A549 (cell line): Measurements from ENCODE around the gene RAP1GAP2. TPM values are rescaled to one million over a fixed set of nuclear protein-coding genes. Genes with fewer than 3 reads are reported as not detected.

Experiments
- ATAC-seq, 2 experiments: fragments of 200-7000 bp in 1 of 2; fragments of >200 bp in 1 of 2; cut with Nextera tagmentation in 1 of 2; cut with Tn5 transposase in 1 of 2; 3 replicates each; pipeline versions ENCODE4 v1.8.0 to v1.9.1; 2018 to 2020; ENCODE audit warnings: mild to moderate bottlenecking in 1 of 2, moderate library complexity in 1 of 2
- CTCF ChIA-PET: fragments of 300-600 bp; sonication (Branson Sonifier 250); formaldehyde crosslinking; extraction: SDS; loops from one replicate; lab custom pipeline; 2021; ENCODE audit warnings: antibody characterized with exemption, inconsistent platforms; lab: Yijun Ruan, JAX
- POLR2A ChIA-PET: fragments of 350-600 bp; formaldehyde crosslinking; extraction: SDS; loops from one replicate; lab custom pipeline; 2021; ENCODE audit warnings: antibody characterized with exemption, inconsistent platforms; lab: Yijun Ruan, JAX
- DNase-seq, 2 experiments: peaks; one replicate each; pipeline versions ENCODE4 v3.0.0 to v3.0.0-alpha.2; 2011 to 2016; ENCODE audit warnings: low read depth in 1 of 2, low spot score in 1 of 2
- FAIRE-seq: peaks from 2 replicates; lab custom pipeline; 2011; peaks lifted over from hg19 to GRCh38; lab: Jason Lieb, UNC
- H3K27ac ChIP-seq, 2 experiments: fragments of >200 bp; sonication (Bioruptor Twin); formaldehyde crosslinking; 3 replicates each; pipeline ENCODE4 v1.5.1; 2016 to 2017
- H3K4me1 ChIP-seq: fragments of >200 bp; sonication (Bioruptor Twin); formaldehyde crosslinking; 3 replicates; pipeline ENCODE4 v1.6.1; 2016
- H3K4me2 ChIP-seq: fragments of >200 bp; sonication (Bioruptor Twin); formaldehyde crosslinking; 3 replicates; pipeline ENCODE4 v1.6.1; 2016
- H3K4me3 ChIP-seq: fragments of >200 bp; sonication (Bioruptor Twin); formaldehyde crosslinking; 3 replicates; pipeline ENCODE4 v1.5.1; 2016
- H3K9me3 ChIP-seq: fragments of >200 bp; sonication (Bioruptor Twin); formaldehyde crosslinking; 3 replicates; pipeline ENCODE4 v1.6.1; 2016
- BCL3 ChIP-seq: fragments of >200 bp; sonication (Bioruptor Twin); formaldehyde crosslinking; IDR thresholded peaks from 3 replicates; pipeline ENCODE4 v1.6.1; 2016
- BHLHE40 ChIP-seq: IDR thresholded peaks from 2 replicates; pipeline ENCODE4 v1.6.1; 2012; ENCODE audit warnings: low read depth, low read length, inconsistent platforms
- CBX2 ChIP-seq: fragments of 200-600 bp; sonication (generic); IDR thresholded peaks from 2 replicates; pipeline ENCODE4 v1.6.1; 2016; ENCODE audit warnings: low read depth, mild to moderate bottlenecking, borderline replicate concordance
- CEBPB ChIP-seq, 2 experiments: fragments of >200 bp in 1 of 2; sonication (Bioruptor Twin) in 1 of 2; formaldehyde crosslinking in 1 of 2; IDR thresholded peaks; 2 replicates each; pipeline ENCODE4 v1.6.1; 2012 to 2016
- CHD4 ChIP-seq: fragments of 200-600 bp; sonication (generic); IDR thresholded peaks from 2 replicates; pipeline ENCODE4 v1.6.1; 2016; ENCODE audit warnings: antibody characterized with exemption, mild to moderate bottlenecking, borderline replicate concordance
- EHF ChIP-seq: fragments of 250-450 bp; sonication (Bioruptor Pico); IDR thresholded peaks from 2 replicates; pipeline ENCODE4 v1.5.0; 2020; ENCODE audit warnings: mild to moderate bottlenecking
- EP300 ChIP-seq, 2 experiments: fragments of >200 bp; sonication (Bioruptor Twin); formaldehyde crosslinking; IDR thresholded peaks; 2 replicates in 1 of 2; 3 replicates in 1 of 2; pipeline ENCODE4 v1.6.1; 2016 to 2017
- ESRRA ChIP-seq: fragments of 150-350 bp; IDR thresholded peaks from 2 replicates; pipeline ENCODE4 v1.6.1; 2014; ENCODE audit warnings: mild to moderate bottlenecking, low read length, borderline replicate concordance
- GATA3 ChIP-seq: IDR thresholded peaks from 2 replicates; pipeline ENCODE4 v1.6.1; 2012; ENCODE audit warnings: borderline replicate concordance
- HDAC2 ChIP-seq: fragments of 200-600 bp; sonication (generic); IDR thresholded peaks from 2 replicates; pipeline ENCODE4 v1.6.1; 2016
- HOXA7 ChIP-seq: fragments of 250-450 bp; sonication (Bioruptor Pico); IDR thresholded peaks from 2 replicates; pipeline ENCODE4 v1.5.0; 2020; ENCODE audit warnings: mild to moderate bottlenecking, moderate library complexity
- HOXB13 ChIP-seq: fragments of 250-450 bp; sonication (Bioruptor Pico); IDR thresholded peaks from 2 replicates; pipeline ENCODE4 v1.5.0; 2020; ENCODE audit warnings: low read depth, mild to moderate bottlenecking, moderate library complexity
- KDM1A ChIP-seq: fragments of 200-600 bp; sonication (generic); IDR thresholded peaks from 2 replicates; pipeline ENCODE4 v1.6.1; 2016; ENCODE audit warnings: low read depth, mild to moderate bottlenecking
- MAZ ChIP-seq: fragments of 150-350 bp; IDR thresholded peaks from 2 replicates; pipeline ENCODE4 v1.6.1; 2014; ENCODE audit warnings: antibody characterized with exemption, low read depth, low read length, borderline replicate concordance
- MYC ChIP-seq: IDR thresholded peaks from 2 replicates; pipeline ENCODE4 v1.6.1; 2012; ENCODE audit warnings: mild to moderate bottlenecking, inconsistent platforms, low read length, improper control_type of control experiment, borderline replicate concordance
- POLR2A ChIP-seq: IDR thresholded peaks from 2 replicates; pipeline ENCODE4 v1.6.1; 2012; ENCODE audit warnings: mild to moderate bottlenecking, low read length
- POLR2AphosphoS2 ChIP-seq: conservative IDR thresholded peaks from 2 replicates; pipeline ENCODE4 v1.6.1; 2012; ENCODE audit warnings: low read length, improper control_type of control experiment, inconsistent platforms
- RAD21 ChIP-seq, 2 experiments: fragments of >200 bp in 1 of 2; sonication (Bioruptor Twin) in 1 of 2; formaldehyde crosslinking in 1 of 2; IDR thresholded peaks in 1 of 2; conservative IDR thresholded peaks in 1 of 2; 2 replicates in 1 of 2; 3 replicates in 1 of 2; pipeline ENCODE4 v1.6.1; 2012 to 2018; ENCODE audit warnings: inconsistent platforms in 1 of 2
- RARB ChIP-seq: fragments of 250-450 bp; sonication (Bioruptor Pico); IDR thresholded peaks from 2 replicates; pipeline ENCODE4 v1.8.0; 2021; ENCODE audit warnings: mild to moderate bottlenecking, moderate library complexity
- RNF2 ChIP-seq: fragments of 200-600 bp; sonication (generic); IDR thresholded peaks from 2 replicates; pipeline ENCODE4 v1.6.1; 2016; ENCODE audit warnings: low read depth, mild to moderate bottlenecking, antibody characterized with exemption, moderate library complexity, borderline replicate concordance
- SREBF2 ChIP-seq: fragments of 450-650 bp; IDR thresholded peaks from 2 replicates; pipeline ENCODE4 v1.6.1; 2014; ENCODE audit warnings: mild to moderate bottlenecking, moderate library complexity
- TFCP2L1 ChIP-seq: fragments of 250-450 bp; sonication (Bioruptor Pico); IDR thresholded peaks from 2 replicates; pipeline ENCODE4 v1.5.0; 2021; ENCODE audit warnings: mild to moderate bottlenecking
- TP53 ChIP-seq: fragments of 250-450 bp; sonication (Bioruptor Pico); IDR thresholded peaks from 2 replicates; pipeline ENCODE4 v1.5.0; 2021; ENCODE audit warnings: mild to moderate bottlenecking, moderate library complexity
- ZFP36 ChIP-seq: fragments of 450-650 bp; IDR thresholded peaks from 2 replicates; pipeline ENCODE4 v1.6.1; 2014; ENCODE audit warnings: borderline replicate concordance; ENCODE audit not compliant: partially characterized antibody
- ZNF302 ChIP-seq: fragments of 250-450 bp; sonication (Bioruptor Pico); IDR thresholded peaks from 2 replicates; pipeline ENCODE4 v1.9.0; 2021; ENCODE audit warnings: inconsistent platforms, mild to moderate bottlenecking, moderate library complexity
- WGBS: methylation state at CpG from one replicate; pipeline ENCODE4 v1.1.6; 2017; ENCODE audit errors: missing lambda C conversion rate; 5-methylcytosine and 5-hydroxymethylcytosine counted together
- polyA plus RNA-seq, 4 experiments: library from polyadenylated mRNA; depleted of rRNA in 3 of 4; stranded (reverse); fragments of >200 nt; fragmentation: RNase III in 1 of 4; extraction: RNeasy Plus Mini Kit Qiagen cat#74134 plus additional on column Dnase treatment in 1 of 4; gene quantifications; 2 replicates in 3 of 4; 3 replicates in 1 of 4; pipeline ENCODE4 v1.2.3, GENCODE V29; 2011 to 2017
- TF ChIP-seq, protein P1 (sequence below): IDR thresholded peaks from 2 replicates; pipeline ENCODE4 v1.6.1; 2012
- TF ChIP-seq, protein P2 (sequence below): fragments of 450-650 bp; IDR thresholded peaks from 2 replicates; pipeline ENCODE4 v1.6.1; 2014; ENCODE audit warnings: antibody characterized with exemption
- TF ChIP-seq, protein P3 (sequence below): fragments of >200 bp; sonication (Bioruptor Twin); formaldehyde crosslinking; IDR thresholded peaks from 3 replicates; pipeline ENCODE4 v1.5.1; 2016

RAP1GAP2 gene
- polyA plus RNA-seq, 2 of the 4 experiments (the other 2 are of a cell fraction) = 8.3 to 20.8 TPM

DNA sequence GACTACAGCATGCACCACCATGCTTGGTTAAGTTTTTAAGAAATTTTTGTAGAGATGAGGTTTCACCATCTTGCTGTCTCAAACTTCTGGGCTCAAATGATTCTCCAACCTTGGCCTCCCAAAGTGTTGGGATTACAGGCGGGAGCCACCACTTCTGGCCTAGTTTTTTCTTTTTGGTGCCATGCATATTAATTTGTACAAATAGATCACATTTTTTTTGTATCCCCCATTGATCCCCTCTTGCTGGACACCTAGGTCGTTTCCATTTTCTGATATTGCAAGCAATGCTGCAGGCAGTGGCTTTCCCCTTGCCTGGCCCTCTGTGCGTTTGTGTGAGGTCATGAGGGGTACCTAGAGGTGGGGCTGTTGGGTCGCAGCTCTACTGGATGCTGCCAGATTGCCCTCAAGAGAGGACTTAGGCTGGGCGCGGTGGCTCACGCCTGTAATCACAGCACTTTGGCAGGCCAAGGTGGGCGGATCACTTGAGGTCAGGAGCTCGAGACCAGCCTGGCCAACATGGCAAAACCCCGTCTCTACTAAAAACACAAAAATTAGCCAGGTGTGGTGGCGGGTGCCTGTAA, 23.8 kb downstream of the RAP1GAP2 start:
- POLR2A ChIA-PET = interaction anchor here (0.6 kb wide), 1 partner anchor 24 kb away, joined by 3 read pairs; no protein-coding TSS in a partner anchor

GRCh38 chr17:2821868-2822267, 25.6 kb downstream of the RAP1GAP2 start:
- ATAC-seq (peak; percentile 35 to 55; a peak in 4 of 6 replicates), FAIRE-seq (no peak), DNase-seq (no peak)
- Histone ChIP-seq H3K4me2 (no peak overlapping the region), H3K9me3 (no peaks in the 10 kb centered on the region), H3K4me3 (no peak overlapping the region), H3K27ac (no peak overlapping the region), H3K4me1 (no peaks in the 10 kb centered on the region)
- ChIA-PET POLR2A (no interaction called here), CTCF (interaction anchor here (0.6 to 1.8 kb wide), 7 partner anchors 8 to 191 kb away, joined by 3 to 13 read pairs (median 5); no protein-coding TSS in a partner anchor)
- TF ChIP-seq HOXA7 = no peak
- TF ChIP-seq RARB = no peak
- TF ChIP-seq POLR2AphosphoS2 = no peak
- no peak for TF ChIP-seq MYC
- TF ChIP-seq ZFP36 = no peak
- TF ChIP-seq, protein P1, sequence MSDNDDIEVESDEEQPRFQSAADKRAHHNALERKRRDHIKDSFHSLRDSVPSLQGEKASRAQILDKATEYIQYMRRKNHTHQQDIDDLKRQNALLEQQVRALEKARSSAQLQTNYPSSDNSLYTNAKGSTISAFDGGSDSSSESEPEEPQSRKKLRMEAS = no peak
- TF ChIP-seq TFCP2L1 = no peak
- no peak for TF ChIP-seq EHF (CRISPR knock-in tag)
- TF ChIP-seq ESRRA = no peak
- TF ChIP-seq GATA3 = no peak
- no peak for TF ChIP-seq SREBF2
- no peak for TF ChIP-seq CEBPB (IDR thresholded peaks at IDR 0.05)
- WGBS = 65% methylated on average over 8 of the region's 8 CpGs

More for the DNA sequence above, 23.8 kb downstream of the RAP1GAP2 start:
- FAIRE-seq = no peak
- no peaks in the 10 kb centered on the region for H3K9me3 ChIP-seq
- no peak overlapping the region for H3K4me3 ChIP-seq
- no peak overlapping the region for H3K27ac ChIP-seq
- H3K4me1 ChIP-seq = no peaks in the 10 kb centered on the region
- 82% methylated on average over 11 of the region's 11 CpGs for WGBS
- no peak for ATAC-seq
- DNase-seq = no peak
- no peak for TF ChIP-seq RAD21 (conservative IDR thresholded peaks at IDR 0.05 in 1 of 2, IDR thresholded peaks at IDR 0.05 in 1 of 2)
- TF ChIP-seq ZNF302 (CRISPR knock-in tag) = no peak
- TF ChIP-seq CHD4 = no peak
- TF ChIP-seq POLR2AphosphoS2 = no peak
- TF ChIP-seq MYC = no peak
- TF ChIP-seq HOXA7 = no peak
- no peak for TF ChIP-seq CBX2
- TF ChIP-seq TFCP2L1 = no peak
- TF ChIP-seq, protein P2, sequence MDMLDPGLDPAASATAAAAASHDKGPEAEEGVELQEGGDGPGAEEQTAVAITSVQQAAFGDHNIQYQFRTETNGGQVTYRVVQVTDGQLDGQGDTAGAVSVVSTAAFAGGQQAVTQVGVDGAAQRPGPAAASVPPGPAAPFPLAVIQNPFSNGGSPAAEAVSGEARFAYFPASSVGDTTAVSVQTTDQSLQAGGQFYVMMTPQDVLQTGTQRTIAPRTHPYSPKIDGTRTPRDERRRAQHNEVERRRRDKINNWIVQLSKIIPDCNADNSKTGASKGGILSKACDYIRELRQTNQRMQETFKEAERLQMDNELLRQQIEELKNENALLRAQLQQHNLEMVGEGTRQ = no peak
- TF ChIP-seq, protein P1 = no peak
- no peak for TF ChIP-seq ESRRA
- TF ChIP-seq HDAC2 = no peak
- no peak overlapping the region for H3K4me2 ChIP-seq
- CTCF ChIA-PET = interaction anchor here (0.8 to 1.6 kb wide), 2 partner anchors 17 to 193 kb away, joined by 3 read pairs; no protein-coding TSS in a partner anchor

DNA sequence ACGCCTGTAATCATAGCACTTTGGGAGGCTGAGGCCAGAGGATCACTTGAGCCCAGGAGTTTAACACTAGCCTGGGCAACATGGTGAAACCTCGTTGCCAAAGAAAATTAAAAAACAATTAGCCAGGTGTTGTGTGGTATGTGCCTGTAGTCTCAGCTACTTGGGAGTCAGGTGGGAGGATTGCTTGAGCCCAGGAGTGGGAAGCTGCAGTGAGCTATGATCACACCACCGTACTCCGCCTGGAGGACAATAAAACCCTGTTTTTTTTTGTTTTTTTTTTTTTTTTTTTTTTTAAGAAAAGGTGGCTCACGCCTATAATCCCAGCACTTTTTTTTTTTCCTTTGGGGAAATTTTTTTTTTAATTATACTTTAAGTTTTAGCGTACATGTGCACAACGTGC, 26.1 kb downstream of the RAP1GAP2 start:
- FAIRE-seq (no peak), ATAC-seq (0 out of 6 replicates have a peak, but pooled peaks of 1 of the 2 experiments have one; percentile 19), DNase-seq (no peak)
- ChIA-PET CTCF (interaction anchor here (0.6 to 1.8 kb wide), 7 partner anchors 7 to 191 kb away, joined by 3 to 13 read pairs (median 5); no protein-coding TSS in a partner anchor), POLR2A (no interaction called here)
- Histone ChIP-seq H3K4me1 (no peaks in the 10 kb centered on the region), H3K9me3 (no peaks in the 10 kb centered on the region), H3K4me2 (no peak overlapping the region), H3K27ac (no peak overlapping the region), H3K4me3 (no peak overlapping the region)
- TF ChIP-seq BCL3 (no peak), KDM1A (no peak), RNF2 (no peak), HOXB13 (CRISPR knock-in tag) (no peak), EP300 (IDR thresholded peaks at IDR 0.05) (no peak), MAZ (no peak), ZNF302 (CRISPR knock-in tag) (no peak), EHF (CRISPR knock-in tag) (no peak), POLR2A (no peak), TP53 (CRISPR knock-in tag) (no peak), BHLHE40 (no peak)
- TF ChIP-seq, protein P3, sequence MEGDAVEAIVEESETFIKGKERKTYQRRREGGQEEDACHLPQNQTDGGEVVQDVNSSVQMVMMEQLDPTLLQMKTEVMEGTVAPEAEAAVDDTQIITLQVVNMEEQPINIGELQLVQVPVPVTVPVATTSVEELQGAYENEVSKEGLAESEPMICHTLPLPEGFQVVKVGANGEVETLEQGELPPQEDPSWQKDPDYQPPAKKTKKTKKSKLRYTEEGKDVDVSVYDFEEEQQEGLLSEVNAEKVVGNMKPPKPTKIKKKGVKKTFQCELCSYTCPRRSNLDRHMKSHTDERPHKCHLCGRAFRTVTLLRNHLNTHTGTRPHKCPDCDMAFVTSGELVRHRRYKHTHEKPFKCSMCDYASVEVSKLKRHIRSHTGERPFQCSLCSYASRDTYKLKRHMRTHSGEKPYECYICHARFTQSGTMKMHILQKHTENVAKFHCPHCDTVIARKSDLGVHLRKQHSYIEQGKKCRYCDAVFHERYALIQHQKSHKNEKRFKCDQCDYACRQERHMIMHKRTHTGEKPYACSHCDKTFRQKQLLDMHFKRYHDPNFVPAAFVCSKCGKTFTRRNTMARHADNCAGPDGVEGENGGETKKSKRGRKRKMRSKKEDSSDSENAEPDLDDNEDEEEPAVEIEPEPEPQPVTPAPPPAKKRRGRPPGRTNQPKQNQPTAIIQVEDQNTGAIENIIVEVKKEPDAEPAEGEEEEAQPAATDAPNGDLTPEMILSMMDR = no peak
- WGBS = 76% methylated on average over 7 of the region's 7 CpGs
